HG03060 (cell line): ENCODE data around the gene COL18A1.

ENCODE experiments used
- ATAC-seq: cut with Tn5 transposase; IDR thresholded peaks from one replicate; pipeline ENCODE4 v1.9.1; 2021; ENCODE audit warnings: low read depth, moderate number of reproducible peaks; ENCODE audit not compliant: unreplicated experiment

Gene COL18A1

GRCh38 chr21:45475797-45476570 is 71.0 kb downstream of the COL18A1 start:
- ATAC-seq, result no peak

DNA sequence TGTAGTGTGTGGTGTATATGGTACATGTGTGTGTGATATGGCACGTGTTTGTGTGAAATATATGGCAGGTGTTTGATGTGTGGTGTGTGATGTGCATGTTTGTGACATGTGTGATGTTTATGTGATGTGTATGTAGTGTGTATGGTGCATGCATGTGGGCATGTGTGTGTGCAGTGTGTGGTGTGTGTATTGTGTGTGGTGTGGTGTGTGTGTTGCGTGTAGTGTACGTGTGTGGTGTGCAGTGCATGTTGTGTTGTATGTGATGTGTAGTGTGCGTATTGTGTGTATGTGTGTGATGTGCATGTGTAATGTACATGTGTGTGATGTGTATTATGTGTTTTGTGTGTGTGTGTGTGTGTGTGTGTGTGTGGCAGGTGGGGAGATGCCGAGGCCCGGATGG is 71.6 kb downstream of the COL18A1 start:
- ATAC-seq, result no peak

DNA sequence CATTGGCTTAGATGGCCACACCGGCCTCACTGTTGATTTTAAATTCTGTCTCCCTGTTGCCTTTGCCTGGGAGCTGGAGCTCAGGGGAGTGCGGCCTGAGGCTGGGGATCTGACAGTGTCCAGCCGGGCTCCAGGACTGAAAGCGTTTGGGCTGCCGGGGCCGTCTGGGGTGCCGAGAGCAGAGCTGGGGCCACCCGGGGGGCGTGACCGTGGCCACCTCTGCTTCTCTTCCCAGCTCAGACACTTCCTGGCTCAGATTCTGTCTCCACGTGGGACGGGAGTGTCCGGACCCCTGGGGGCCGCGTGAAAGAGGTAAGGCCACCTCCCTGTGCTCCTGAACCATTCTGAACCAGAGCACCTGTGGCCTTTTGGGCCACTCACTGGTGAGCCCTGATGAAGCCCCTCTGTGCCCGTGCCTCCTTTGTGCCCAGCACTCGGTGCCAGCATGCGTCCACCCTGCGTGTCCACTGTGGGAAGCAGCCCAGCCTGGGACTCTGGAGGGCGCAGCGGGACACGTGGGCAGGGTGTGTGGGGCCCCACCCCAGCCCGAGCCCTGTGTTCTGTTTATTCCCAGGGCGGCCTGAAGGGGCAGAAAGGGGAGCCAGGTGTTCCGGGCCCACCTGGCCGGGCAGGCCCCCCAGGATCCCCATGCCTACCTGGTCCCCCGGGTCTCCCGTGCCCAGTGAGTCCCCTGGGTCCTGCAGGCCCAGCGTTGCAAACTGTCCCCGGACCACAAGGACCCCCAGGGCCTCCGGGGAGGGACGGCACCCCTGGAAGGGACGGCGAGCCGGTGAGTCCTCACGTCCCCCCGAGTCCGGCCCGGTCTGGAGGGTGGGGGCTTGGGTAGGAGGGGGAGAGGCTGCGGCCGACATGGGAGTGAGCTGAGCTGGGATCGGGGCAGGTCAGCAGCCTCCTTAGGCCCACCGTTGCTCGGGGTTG is 72.5 kb downstream of the COL18A1 start:
- no peak for ATAC-seq

- ATAC-seq, result no peak
Observed at GRCh38 chr21:45478115-45478801, 73.3 kb downstream of the COL18A1 start.

GRCh38 chr21:45478816-45479669 is 74.1 kb downstream of the COL18A1 start:
- ATAC-seq, result no peak

- ATAC-seq, result no peak
Observed at GRCh38 chr21:45479691-45480675, 75.0 kb downstream of the COL18A1 start.

DNA sequence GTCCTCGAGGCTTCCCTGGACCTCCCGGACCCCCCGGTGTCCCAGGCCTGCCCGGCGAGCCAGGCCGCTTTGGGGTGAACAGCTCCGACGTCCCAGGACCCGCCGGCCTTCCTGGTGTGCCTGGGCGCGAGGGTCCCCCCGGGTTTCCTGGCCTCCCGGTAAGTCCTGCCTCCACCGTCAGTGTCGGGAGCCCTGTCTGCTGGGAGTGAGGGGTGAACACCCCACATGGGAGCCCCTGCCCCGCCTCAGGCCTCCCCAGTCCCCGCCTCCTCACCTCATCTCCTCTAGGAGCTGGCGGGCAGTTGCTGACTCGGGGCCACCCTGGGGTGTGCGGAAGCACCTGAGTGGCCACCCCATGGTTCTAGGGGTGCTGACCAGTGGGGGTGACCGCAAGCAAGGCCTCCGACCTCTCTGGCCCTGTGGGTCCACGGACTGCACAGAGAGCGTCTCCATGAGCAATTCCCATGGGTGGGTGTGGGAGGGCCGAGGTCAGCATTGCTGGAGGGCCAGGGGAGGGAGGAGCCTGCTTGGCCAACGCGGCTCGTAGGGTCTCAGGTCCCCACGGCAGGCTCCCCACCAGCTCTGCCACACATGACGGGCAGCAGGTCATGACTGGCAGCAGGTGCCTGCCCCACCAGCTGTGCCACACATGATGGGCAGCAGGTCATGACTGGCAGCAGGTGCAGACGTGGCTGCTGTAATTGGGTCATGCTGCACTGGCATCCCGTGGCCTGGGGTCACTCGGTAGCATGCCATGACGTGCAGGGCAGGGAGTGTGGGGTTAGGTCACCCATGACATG is 75.9 kb downstream of the COL18A1 start:
- no peak for ATAC-seq

DNA sequence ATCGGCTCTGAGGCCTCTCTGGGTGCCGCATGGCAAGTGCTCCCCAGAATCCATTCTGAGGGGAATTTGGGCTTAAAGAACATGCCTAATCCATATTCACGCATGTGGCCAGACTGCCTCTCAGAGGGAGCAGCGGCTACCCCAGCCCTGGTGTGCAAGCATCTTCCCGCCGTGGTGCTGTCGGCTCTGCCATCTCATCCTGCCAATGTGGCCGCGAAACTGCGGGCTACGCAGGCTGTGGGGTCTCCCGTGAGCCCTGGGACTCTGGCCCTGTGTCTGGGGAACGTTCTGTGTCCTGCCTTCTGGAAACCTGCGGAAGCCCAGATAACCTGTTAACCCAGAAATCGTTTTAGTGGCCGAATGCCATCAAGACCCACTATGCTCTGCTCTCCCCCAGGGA is 76.6 kb downstream of the COL18A1 start:
- ATAC-seq, result no peak

- no peak for ATAC-seq
Observed at GRCh38 chr21:45481977-45482898, 77.3 kb downstream of the COL18A1 start.

DNA sequence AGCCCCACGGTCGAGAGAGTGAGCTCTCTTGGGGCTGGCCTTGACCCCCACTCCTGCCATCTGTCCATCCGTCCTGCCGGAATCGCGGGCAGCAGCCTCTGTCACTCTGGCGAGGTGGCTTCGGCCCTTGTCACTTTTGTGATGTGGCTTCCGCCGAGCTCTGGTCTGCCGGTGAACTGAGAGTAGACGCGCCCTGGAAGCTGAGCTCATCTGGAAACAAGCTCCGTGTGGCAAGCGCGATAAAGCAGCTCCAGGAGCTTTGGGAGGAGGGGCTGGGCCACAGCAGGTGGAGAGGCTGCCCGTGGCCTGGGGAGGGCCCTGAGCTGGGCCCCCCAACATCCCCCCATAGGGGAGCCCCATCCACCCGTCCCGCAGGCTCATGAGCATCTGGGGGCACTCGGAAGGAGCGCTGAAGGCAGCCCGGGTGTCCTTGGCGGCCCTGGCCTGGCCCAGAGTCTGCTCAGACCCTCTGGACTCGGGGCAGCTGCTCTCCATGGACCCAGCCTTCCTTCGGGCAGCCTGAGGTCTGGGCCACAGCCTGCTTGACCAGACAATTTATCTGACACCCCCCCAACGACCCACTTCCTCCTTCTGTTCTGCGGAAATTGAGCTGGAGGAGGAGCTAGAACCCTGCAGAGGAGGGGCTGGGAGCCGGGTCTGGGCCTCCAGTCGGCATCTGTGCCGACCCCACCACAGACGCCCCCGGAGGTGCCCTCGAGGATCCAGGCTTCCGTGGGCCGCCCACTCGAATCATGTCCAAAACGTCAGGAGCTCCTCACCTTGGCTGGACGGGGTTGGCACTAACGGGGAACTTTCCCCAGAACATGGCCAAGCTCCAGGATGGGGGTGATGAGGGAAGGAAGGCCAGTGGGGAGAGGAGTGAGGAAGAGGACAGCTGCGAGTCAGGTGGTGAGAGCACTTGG is 78.2 kb downstream of the COL18A1 start:
- no peak for ATAC-seq

DNA sequence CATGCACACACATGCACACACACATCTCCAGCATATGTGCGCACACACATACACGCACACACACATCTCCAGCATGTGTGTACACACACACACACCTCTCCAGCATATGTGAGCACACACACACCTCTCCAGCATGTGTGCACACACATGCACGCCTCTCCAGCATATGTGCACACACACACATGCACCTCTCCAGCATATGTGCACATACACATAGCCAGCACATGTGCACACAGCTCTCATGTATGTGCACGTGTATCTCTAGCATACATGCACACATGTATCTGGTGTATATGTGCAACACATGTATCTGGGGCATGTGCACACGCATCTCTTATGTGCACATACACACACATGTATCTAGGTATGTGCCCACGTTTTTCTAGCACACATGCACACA is 79.4 kb downstream of the COL18A1 start:
- no peak for ATAC-seq

DNA sequence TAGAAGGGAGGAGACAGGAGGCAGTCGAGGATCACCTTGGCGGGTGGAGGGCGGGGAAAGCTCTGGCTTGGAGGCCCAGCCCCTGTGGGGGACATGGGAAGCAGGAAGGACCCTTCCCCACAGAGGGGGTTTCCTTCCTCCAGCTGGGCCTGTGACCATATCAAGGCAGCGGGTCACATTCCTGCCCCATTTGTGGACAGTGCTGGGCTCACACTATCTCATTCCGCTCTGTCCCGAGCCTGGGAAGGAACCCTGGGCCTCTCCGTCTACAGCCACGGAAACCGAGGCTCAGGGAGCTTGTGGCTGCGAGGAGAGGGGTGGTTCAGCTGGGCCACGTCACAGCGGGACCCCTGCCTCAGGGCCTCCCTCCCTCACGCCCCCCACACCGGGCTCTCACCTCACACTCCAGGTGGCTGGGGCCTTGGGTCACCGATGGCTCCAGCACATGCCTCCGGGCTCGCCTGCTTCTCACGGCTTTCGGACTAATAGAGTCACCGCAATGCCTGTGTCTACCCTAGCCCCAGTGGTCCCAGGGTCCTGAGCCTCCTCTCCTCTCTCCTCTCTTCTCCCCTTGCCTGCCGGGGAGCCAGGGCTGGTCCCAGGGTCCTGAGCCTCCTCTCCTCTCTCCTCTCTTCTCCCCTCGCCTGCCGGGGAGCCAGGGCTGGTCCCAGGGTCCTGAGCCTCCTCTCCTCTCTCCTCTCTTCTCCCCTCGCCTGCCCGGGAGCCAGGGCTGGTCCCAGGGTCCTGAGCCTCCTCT is 80.9 kb downstream of the COL18A1 start:
- no peak for ATAC-seq

- no peak for ATAC-seq
Observed at GRCh38 chr21:45486443-45487160, 81.6 kb downstream of the COL18A1 start.

DNA sequence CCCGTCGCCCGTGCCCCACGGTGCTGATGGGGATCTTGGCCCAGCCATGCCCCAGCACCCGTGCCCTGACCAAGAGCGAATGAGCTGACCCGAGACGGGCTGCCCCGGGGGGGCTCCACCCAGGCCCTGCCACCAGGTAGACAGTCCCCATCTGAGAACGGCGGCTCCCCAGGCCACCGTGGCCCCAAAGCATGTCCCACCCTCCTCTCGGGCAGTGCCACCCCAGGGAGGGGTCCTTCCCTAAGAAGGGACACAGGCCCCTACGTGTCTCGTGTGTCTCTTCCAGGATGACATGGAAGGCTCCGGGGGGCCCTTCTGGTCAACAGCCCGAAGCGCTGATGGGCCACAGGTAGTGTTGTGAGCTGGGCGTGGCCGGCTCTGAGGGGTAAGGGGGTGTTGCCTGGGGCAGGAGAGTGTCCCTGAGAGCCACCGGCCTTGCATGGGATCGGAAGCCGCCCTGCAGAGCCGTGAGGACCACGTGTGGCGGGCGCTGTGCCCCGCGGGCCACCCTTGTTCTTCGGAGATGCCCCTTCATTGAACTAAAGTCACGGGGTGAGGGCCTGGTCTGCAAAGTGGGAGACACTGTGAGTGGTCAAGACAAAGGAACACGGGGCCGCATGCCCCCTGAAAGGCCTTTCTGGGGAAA is 82.3 kb downstream of the COL18A1 start:
- no peak for ATAC-seq
